K562 (cell line): ENCODE data around the gene AZU1. TPM values are rescaled to one million over a fixed set of nuclear protein-coding genes. Genes with fewer than 3 reads are reported as not detected.

Source experiments
- C11orf30 ChIP-seq: fragments of 450-650 bp; IDR thresholded peaks from 2 replicates; pipeline ENCODE4 v1.6.1; 2016; ENCODE audit warnings: low read depth, mild to moderate bottlenecking
- HSF4 ChIP-seq: fragments of 250-450 bp; sonication (Bioruptor Pico); IDR thresholded peaks from 2 replicates; pipeline ENCODE4 v2.1.2; 2022; ENCODE audit warnings: mild to moderate bottlenecking, moderate library complexity, borderline replicate concordance
- MAFG ChIP-seq: fragments of 450-650 bp; conservative IDR thresholded peaks from 2 replicates; pipeline ENCODE4 v1.6.1; 2016; ENCODE audit warnings: missing genetic modification characterization, missing compliant biosample characterization
- MAZ ChIP-seq, 2 experiments: fragments of 450-650 bp in 1 of 2; sonication (generic) in 1 of 2; formaldehyde crosslinking; IDR thresholded peaks in 1 of 2; conservative IDR thresholded peaks in 1 of 2; 2 replicates each; pipeline versions ENCODE4 v1.4.0 to v1.5.0; 2020; ENCODE audit warnings: mild to moderate bottlenecking in 1 of 2, missing genetic modification reagents in 1 of 2
- NCOR1 ChIP-seq: fragments of 450-650 bp; IDR thresholded peaks from 2 replicates; pipeline ENCODE4 v1.6.1; 2016; ENCODE audit warnings: mild to moderate bottlenecking, moderate library complexity
- NONO ChIP-seq, 2 experiments: fragments of 200-400 bp in 1 of 2; fragments of 450-650 bp in 1 of 2; formaldehyde crosslinking in 1 of 2; IDR thresholded peaks; 2 replicates each; pipeline ENCODE4 v1.6.1; 2017; ENCODE audit warnings: low read depth in 2 of 2, mild to moderate bottlenecking in 2 of 2, moderate library complexity in 2 of 2, low read length in 1 of 2
- OTX1 ChIP-seq: fragments of 450-650 bp; formaldehyde crosslinking; IDR thresholded peaks from 2 replicates; pipeline ENCODE4 v1.4.0; 2022; ENCODE audit warnings: mild to moderate bottlenecking
- RBM15 ChIP-seq: fragments of 200-400 bp; formaldehyde crosslinking; IDR thresholded peaks from 2 replicates; pipeline ENCODE4 v1.6.1; 2018; ENCODE audit warnings: mild to moderate bottlenecking, low read length, moderate library complexity; ENCODE audit not compliant: insufficient read depth
- RBM22 ChIP-seq: fragments of 200-400 bp; formaldehyde crosslinking; IDR thresholded peaks from 2 replicates; pipeline ENCODE4 v1.6.1; 2018; ENCODE audit warnings: low read length, low read depth; ENCODE audit not compliant: poor library complexity, severe bottlenecking
- SP1 ChIP-seq: sonication (generic); formaldehyde crosslinking; IDR thresholded peaks from 2 replicates; pipeline ENCODE4 v1.8.1; 2022; ENCODE audit warnings: mild to moderate bottlenecking, missing genetic modification reagents
- SUPT5H ChIP-seq: fragments of 450-650 bp; IDR thresholded peaks from 2 replicates; pipeline ENCODE4 v1.6.1; 2016
- THRAP3 ChIP-seq: fragments of 450-650 bp; IDR thresholded peaks from 2 replicates; pipeline ENCODE4 v1.6.1; 2016; ENCODE audit warnings: mild to moderate bottlenecking, inconsistent platforms, borderline replicate concordance
- ZFPM2 ChIP-seq: fragments of 250-450 bp; sonication (Bioruptor Pico); IDR thresholded peaks from 2 replicates; pipeline ENCODE4 v1.5.1; 2022; ENCODE audit warnings: mild to moderate bottlenecking
- ZKSCAN8 ChIP-seq: fragments of 200-800 bp; sonication (Bioruptor generic); IDR thresholded peaks from 2 replicates; pipeline ENCODE4 v1.6.1; 2016; ENCODE audit warnings: missing genetic modification characterization, missing compliant biosample characterization
- ZNF134 ChIP-seq: fragments of 250-450 bp; sonication (Bioruptor Pico); conservative IDR thresholded peaks from 2 replicates; pipeline ENCODE4 v1.4.0; 2020
- ZNF184 ChIP-seq: sonication (generic); formaldehyde crosslinking; IDR thresholded peaks from 2 replicates; pipeline ENCODE4 v1.5.0; 2020; ENCODE audit warnings: missing genetic modification reagents
- ZNF316 ChIP-seq: fragments of 450-650 bp; IDR thresholded peaks from 2 replicates; pipeline ENCODE4 v1.6.1; 2016
- ZNF780A ChIP-seq: fragments of 250-450 bp; sonication (Bioruptor Pico); IDR thresholded peaks from 2 replicates; pipeline ENCODE4 v1.5.0; 2021; ENCODE audit warnings: mild to moderate bottlenecking
- polyA plus RNA-seq, 8 experiments: library from polyadenylated mRNA; depleted of rRNA in 4 of 8; stranded (reverse) in 5 of 8; unstranded in 3 of 8; fragments of >200 nt; fragmentation: Nextera tagmentation in 2 of 8; fragmentation: Illumina TruSeq in 1 of 8; extraction: Ambion mirVana in 2 of 8; extraction: Trizol in 1 of 8; gene quantifications; 2 replicates each; pipeline versions ENCODE4 v1.2.1 to v1.2.3, GENCODE V29; 2011 to 2014; ENCODE audit warnings: inconsistent platforms in 1 of 8, missing spikeins in 1 of 8
- total RNA-seq, 7 experiments: library from RNA; depleted of rRNA in 6 of 7; stranded (reverse); fragments of >200 nt in 6 of 7; fragmentation: Illumina TruSeq in 2 of 7; extraction: Trizol in 2 of 7; gene quantifications; 2 replicates each; pipeline versions ENCODE4 v1.2.1 to v1.2.3, GENCODE V29; 2011 to 2021; ENCODE audit warnings: low replicate concordance in 1 of 7
- TF ChIP-seq, protein P1 (sequence below), 3 experiments: fragments of 200-800 bp in 1 of 3; sonication (Bioruptor generic) in 1 of 3; sonication (generic) in 1 of 3; formaldehyde crosslinking in 1 of 3; IDR thresholded peaks; 2 replicates each; pipeline versions ENCODE4 v1.6.1 to v1.8.0; 2016 to 2022; ENCODE audit warnings: mild to moderate bottlenecking in 2 of 3, missing compliant biosample characterization in 2 of 3, missing genetic modification characterization in 2 of 3, missing genetic modification reagents in 1 of 3
- TF ChIP-seq, protein P2 (sequence below): fragments of 450-650 bp; IDR thresholded peaks from 2 replicates; pipeline ENCODE4 v1.7.1; 2018; ENCODE audit warnings: mild to moderate bottlenecking, low read depth; ENCODE audit not compliant: partially characterized antibody
- TF ChIP-seq, protein P3 (sequence below): fragments of 250-450 bp; sonication (Bioruptor Pico); IDR thresholded peaks from 2 replicates; pipeline ENCODE4 v1.4.0; 2020; ENCODE audit warnings: borderline replicate concordance
- TF ChIP-seq, protein P4 (sequence below): fragments of 250-450 bp; sonication (Bioruptor Pico); IDR thresholded peaks from 2 replicates; pipeline ENCODE4 v1.5.1; 2021; ENCODE audit warnings: mild to moderate bottlenecking

AZU1 gene
- total and polyA plus RNA-seq, 9 of the 15 experiments (the other 6 are each of a cell fraction or from before 2014, with no cell fraction given): 0.29 to 1.9 (median 0.59) TPM; not detected in 3

DNA sequence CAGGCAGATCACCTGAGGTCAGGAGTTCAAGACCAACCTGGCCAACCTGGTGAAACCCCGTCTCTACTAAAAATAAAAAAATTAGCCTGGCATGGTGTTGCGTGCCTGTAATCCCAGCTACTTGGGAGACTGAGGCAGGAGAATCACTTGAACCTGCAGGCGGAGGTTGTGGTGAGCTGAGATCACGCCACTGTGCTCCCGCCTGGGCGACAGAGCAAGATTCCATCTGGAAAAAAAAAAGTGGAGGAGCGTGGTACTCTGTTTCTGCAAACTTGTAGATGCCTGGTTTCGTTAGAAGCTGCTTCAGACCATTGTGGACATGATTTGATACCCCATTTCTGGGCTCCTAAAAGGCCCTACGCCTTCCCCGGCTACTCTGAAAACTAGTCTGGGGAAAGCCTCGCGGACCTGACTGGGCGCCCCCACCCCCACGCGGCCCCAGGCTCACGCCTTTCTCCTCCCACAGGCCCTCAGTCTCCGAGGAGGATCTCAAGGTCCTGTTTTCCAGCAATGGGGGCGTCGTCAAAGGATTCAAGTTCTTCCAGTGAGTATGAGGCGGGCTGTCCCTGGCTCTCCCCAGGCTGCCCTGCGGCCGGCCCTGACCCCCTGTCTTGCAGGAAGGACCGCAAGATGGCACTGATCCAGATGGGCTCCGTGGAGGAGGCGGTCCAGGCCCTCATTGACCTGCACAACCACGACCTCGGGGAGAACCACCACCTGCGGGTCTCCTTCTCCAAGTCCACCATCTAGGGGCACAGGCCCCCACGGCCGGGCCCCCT, 17.4 kb upstream of the AZU1 start (continued):
- TF ChIP-seq, protein P1, sequence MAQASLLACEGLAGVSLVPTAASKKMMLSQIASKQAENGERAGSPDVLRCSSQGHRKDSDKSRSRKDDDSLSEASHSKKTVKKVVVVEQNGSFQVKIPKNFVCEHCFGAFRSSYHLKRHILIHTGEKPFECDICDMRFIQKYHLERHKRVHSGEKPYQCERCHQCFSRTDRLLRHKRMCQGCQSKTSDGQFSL (CRISPR knock-in tag; IDR thresholded peaks at IDR 0.05): no peak
- TF ChIP-seq, protein P1 (tag; IDR thresholded peaks at IDR 0.05): no peak
- TF ChIP-seq NONO (IDR thresholded peaks at IDR 0.05; ENCODE audit: low read depth in 2 of 2, low read length in 1 of 2) (no peak), ZNF780A (CRISPR knock-in tag) (no peak), ZNF134 (CRISPR knock-in tag) (no peak), RBM15 (no peak), ZNF316 (no peak), ZFPM2 (no peak), C11orf30 (no peak), ZKSCAN8 (no peak), SP1 (CRISPR knock-in tag) (no peak), SUPT5H (peak; percentile 50; the same call in 1 of the 2 replicates), HSF4 (CRISPR knock-in tag) (no peak), ZNF184 (CRISPR knock-in tag) (no peak), NCOR1 (no peak), MAFG (tag) (no peak), MAZ (CRISPR knock-in tag; conservative IDR thresholded peaks at IDR 0.05 in 1 of 2, IDR thresholded peaks at IDR 0.05 in 1 of 2) (no peak), OTX1 (CRISPR knock-in tag) (no peak), THRAP3 (no peak), RBM22 (no peak)
- TF ChIP-seq, protein P2, sequence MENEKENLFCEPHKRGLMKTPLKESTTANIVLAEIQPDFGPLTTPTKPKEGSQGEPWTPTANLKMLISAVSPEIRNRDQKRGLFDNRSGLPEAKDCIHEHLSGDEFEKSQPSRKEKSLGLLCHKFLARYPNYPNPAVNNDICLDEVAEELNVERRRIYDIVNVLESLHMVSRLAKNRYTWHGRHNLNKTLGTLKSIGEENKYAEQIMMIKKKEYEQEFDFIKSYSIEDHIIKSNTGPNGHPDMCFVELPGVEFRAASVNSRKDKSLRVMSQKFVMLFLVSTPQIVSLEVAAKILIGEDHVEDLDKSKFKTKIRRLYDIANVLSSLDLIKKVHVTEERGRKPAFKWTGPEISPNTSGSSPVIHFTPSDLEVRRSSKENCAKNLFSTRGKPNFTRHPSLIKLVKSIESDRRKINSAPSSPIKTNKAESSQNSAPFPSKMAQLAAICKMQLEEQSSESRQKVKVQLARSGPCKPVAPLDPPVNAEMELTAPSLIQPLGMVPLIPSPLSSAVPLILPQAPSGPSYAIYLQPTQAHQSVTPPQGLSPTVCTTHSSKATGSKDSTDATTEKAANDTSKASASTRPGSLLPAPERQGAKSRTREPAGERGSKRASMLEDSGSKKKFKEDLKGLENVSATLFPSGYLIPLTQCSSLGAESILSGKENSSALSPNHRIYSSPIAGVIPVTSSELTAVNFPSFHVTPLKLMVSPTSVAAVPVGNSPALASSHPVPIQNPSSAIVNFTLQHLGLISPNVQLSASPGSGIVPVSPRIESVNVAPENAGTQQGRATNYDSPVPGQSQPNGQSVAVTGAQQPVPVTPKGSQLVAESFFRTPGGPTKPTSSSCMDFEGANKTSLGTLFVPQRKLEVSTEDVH: no peak
- TF ChIP-seq, protein P3, sequence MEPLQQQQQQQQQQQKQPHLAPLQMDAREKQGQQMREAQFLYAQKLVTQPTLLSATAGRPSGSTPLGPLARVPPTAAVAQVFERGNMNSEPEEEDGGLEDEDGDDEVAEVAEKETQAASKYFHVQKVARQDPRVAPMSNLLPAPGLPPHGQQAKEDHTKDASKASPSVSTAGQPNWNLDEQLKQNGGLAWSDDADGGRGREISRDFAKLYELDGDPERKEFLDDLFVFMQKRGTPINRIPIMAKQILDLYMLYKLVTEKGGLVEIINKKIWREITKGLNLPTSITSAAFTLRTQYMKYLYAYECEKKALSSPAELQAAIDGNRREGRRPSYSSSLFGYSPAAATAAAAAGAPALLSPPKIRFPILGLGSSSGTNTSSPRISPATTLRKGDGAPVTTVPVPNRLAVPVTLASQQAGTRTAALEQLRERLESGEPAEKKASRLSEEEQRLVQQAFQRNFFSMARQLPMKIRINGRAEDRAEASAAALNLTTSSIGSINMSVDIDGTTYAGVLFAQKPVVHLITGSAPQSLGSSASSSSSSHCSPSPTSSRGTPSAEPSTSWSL (CRISPR knock-in tag): no peak
- TF ChIP-seq, protein P4, sequence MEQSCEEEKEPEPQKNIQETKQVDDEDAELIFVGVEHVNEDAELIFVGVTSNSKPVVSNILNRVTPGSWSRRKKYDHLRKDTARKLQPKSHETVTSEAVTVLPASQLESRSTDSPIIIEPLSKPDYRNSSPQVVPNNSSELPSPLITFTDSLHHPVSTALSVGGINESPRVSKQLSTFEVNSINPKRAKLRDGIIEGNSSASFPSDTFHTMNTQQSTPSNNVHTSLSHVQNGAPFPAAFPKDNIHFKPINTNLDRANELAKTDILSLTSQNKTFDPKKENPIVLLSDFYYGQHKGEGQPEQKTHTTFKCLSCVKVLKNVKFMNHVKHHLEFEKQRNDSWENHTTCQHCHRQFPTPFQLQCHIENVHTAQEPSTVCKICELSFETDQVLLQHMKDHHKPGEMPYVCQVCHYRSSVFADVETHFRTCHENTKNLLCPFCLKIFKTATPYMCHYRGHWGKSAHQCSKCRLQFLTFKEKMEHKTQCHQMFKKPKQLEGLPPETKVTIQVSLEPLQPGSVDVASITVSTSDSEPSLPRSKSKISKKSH (CRISPR knock-in tag): no peak
